Pulmonary artery endothelial cell (primary cell): ENCODE measurements around the gene EFCAB8. TPM values are rescaled to one million over a fixed set of nuclear protein-coding genes. Genes with fewer than 3 reads are reported as not detected.
"Not testable (repeated sequence)": the region's sequence is repeated elsewhere in the genome, so short reads cannot be mapped to it uniquely, and the experiment has no call there.

Experiments
- DNase-seq: peaks from one replicate; pipeline ENCODE4 v3.0.0-alpha.2; 2011; ENCODE audit warnings: low read depth, low spot score
- total RNA-seq: library from RNA; depleted of rRNA; stranded (reverse); fragments of >200 nt; gene quantifications from 2 replicates; pipeline ENCODE4 v1.2.3, GENCODE V29; 2014

Gene EFCAB8
- total RNA-seq, 1 donor from 2014 or later = 0.07 TPM

- no peak for DNase-seq
Observed at GRCh38 chr20:32970115-32970972, 111.6 kb downstream of the EFCAB8 start.

DNA sequence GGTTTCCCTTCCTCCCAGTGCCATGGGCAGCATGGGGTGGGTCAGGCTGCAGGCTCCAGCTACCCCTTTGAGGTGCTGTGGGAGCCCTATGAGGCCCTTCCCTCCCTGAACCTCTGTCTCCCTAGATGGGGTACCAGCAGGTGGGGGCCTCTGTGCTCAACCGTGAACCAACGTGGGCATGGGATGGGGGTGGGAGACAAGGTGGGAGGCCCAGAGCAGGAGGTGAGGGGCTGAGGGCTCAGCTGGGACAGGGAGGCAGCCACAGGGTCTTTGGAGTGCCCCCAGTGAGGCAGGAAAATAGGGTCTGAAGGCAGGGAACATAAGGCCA, 112.2 kb downstream of the EFCAB8 start:
- DNase-seq = no peak

GRCh38 chr20:32971703-32972161, 113.0 kb downstream of the EFCAB8 start:
- no peak for DNase-seq

GRCh38 chr20:32972181-32973076, 113.7 kb downstream of the EFCAB8 start:
- no peak for DNase-seq

GRCh38 chr20:32973077-32973717, 114.5 kb downstream of the EFCAB8 start:
- no peak for DNase-seq

DNA sequence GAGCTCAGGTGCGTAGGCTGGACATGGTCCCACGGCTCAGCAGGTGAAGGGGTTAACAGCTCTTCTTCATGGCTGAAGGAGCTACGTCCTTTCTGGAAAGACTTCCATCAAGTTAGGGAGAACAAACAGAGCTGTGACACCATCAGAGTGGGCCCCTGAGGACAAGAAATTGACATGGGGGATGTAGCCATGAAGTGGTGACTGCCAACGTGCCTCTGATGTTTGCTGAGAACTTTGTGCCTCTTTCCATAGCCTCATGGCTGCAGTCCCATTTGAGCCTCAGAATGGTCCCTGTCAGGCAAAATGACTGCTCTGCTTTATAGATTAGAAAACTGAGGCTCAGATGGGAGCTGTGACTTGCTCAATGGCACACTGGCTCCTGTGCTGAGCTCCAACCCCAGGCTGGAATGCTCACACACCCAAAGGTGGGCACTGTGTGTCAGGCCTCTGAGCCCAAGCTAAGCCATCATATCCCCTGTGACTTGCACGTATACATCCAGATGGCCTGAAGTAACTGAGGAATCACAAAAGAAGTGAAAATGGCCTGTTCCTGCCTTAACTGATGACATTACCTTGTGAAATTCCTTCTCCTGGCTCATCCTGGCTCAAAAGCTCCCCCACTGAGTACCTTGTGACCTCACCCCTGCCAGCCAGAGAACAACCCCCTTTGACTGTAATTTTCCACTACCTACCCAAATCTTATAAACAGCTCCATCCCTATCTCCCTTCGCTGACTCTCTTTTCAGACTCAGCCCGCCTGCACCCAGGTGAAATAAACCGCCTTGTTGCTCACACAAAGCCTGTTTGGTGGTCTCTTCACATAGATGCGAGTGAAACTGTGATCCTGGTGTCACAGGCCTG, 115.7 kb downstream of the EFCAB8 start:
- DNase-seq = not testable (repeated sequence)

- DNase-seq = not testable (repeated sequence)
Observed at GRCh38 chr20:32975121-32975520, 116.4 kb downstream of the EFCAB8 start.

DNA sequence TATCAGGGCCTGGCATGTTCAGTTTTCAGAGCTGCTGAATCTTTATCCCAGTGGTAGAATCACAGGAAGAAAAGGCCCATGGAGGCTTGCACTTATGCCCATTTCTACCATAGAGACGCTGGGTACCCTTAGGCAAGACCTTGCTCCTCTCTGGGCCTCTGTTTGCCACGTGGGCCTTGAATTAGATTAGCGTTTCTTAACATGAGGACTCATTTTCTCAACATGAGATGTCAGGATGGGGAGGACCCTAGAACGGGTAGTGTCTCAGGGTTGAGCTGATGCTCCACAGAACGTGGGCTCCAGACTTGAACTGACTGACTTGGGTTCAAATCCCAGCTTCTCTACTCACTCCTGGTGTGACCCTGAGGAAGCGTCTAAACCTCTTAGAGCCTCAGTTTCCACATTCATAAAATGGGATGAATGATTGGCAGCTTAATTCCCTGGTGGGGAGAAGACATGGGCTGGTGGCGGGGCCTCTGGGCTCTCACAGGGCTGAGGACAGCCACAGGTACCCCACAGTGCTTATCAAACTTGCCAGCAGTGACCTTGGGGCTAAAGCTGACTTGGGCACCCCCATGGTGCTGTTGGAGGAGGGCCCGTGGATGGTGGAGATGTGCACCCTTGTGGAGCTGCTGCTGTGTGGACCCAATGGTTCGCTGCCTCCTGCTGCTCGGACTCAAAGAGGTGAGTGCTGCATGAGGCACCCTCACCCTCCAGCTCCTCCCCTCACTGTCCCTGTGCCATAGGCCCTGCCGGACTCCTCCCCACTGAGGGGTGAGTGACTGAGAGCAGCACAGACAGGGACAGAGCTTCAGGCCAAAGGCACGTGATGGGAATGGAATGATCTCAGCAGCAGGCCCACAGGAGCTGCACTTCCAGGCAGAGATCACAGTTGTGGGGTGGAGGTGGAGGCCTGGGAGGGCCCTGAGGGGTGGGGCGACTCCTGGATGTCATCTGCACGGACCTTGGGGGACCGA, 117.3 kb downstream of the EFCAB8 start:
- no peak for DNase-seq

DNA sequence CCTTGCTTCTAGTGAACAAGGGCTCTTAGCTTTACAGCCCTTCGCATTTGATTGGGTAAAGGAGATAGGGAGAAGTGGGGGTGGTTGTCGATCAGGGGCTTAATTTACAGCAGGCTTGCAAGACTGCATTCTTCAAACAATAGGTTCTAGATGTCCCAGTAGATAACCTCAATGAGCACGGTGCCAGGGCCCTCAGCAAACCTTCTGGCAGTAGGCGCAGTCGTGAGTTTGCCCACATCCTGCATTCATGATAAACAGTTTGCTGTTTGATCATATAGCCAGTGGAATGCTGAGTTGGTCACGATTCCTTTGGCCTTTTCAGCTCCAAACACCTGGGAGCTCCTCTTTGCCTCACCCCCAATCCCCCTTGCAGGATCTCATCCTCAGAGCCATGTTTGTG, 118.0 kb downstream of the EFCAB8 start:
- no peak for DNase-seq

- no peak for DNase-seq
Observed at GRCh38 chr20:32977281-32978008, 118.7 kb downstream of the EFCAB8 start.

DNA sequence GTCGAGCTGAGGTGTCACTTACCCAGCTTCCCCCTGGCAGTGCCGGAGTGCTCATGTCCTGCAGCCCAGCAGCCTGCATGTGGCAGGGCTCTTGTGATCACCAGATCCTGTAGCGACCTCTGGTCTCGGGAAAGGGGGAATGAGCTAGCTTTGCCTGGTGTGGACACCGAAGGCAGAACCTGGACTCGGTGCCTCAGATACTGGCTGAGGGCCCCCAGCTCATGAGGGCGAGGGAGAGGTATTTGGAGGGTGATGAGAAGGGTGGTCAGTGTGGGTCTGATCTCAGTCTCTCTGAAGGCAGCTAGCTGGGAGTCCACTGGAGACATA, 119.2 kb downstream of the EFCAB8 start:
- no peak for DNase-seq

GRCh38 chr20:32979201-32979998, 120.7 kb downstream of the EFCAB8 start:
- no peak for DNase-seq

DNA sequence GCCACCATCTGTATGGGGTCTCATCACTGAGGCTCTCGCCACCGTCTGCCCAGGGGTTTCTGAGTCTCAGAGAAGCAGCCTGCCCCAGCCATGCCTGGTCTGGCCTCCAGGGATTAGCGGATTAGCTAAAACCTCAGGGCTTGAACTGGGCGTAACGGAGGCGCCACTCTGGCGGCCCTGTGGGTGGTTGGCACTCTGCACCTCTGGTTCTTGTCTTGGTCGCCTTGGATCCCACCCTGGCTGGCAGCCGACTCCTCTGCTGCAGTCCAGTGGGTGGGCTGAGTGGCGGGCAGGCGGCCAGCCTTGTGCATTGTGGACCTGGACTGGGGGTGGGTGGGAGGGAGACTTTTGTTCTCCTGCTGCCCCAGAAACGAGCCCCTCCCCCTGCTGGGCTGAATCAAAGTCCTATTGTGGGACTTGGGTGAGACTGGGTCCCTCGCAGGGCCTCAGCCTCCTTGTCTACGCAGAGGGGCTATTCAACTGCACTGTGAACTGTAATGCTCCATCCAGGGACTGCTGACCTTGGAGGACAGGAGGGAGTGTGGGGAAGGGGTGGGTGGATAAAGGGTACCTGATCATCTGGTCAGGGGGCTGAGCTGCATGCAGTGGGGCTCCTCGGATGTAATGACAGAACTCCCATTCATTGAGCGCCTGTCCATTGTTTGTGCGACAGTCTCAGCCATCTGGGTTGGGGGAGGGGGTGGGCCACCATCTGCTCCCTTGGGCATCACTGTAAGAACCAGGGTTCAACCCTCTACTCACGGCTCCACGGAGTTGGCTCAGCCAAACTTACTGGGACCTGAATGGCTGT, 121.6 kb downstream of the EFCAB8 start:
- DNase-seq = no peak

- no peak for DNase-seq
Observed at GRCh38 chr20:32980990-32981389, 122.3 kb downstream of the EFCAB8 start.

DNA sequence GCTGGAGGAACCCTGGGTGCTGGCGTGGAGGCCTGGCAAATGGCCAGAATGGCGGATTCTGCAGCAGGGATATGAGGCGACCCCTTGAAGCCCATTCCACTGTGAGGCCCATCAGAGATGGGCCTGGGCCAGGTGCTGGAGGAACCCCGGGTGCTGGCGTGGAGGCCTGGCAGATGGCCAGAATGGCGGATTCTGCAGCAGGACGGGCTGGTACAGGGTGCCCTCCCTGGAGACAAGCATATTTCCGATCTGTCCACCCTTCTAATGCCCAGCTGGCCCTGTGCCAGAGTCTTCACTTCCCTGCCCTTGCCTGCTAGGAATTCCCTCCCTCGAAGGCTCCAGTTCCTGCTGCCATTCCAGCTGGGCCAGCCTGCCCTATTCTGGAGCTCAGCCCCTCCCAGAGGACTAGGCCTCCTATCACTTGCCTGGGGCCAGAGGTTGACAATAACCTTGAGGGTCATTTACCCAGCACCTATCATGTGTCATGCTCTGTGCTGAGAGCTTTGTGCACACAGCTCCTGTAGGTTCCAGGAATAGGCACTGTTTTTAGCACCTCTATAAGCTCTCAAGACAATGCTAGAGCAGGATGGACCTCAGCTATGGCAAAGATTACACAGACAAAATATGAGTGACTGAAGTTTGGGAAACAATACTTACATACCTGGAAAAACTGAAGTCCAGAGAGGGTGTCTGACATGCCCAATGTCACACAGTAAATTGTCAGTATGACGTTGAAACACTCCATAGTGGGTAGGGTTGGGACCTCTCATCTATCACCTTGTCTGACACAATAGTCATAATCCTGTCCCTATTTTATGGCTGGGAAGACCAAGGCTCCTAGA, 124.1 kb downstream of the EFCAB8 start:
- DNase-seq = no peak

- DNase-seq = no peak
Observed at GRCh38 chr20:32983459-32984112, 124.9 kb downstream of the EFCAB8 start.
